HepG2 (cell line): Measurements from ENCODE around the gene PRDM7. TPM values are rescaled to one million over a fixed set of nuclear protein-coding genes. Genes with fewer than 3 reads are reported as not detected.

Experiments
- ATAC-seq: fragments of 200-7000 bp; cut with Tn5 transposase; 3 replicates; pipeline ENCODE4 v1.9.1; 2020; ENCODE audit warnings: mild to moderate bottlenecking, moderate library complexity
- BruUV-seq: library from RNA; stranded (reverse); fragments of 400-500 nt; replicated peaks from 2 replicates; lab custom pipeline; 2021; lab: Mats Ljungman, UMichigan
- CTCF ChIA-PET: fragments of 300-600 bp; formaldehyde crosslinking; extraction: SDS; loops from one replicate; lab custom pipeline; 2021; ENCODE audit warnings: low total read pairs, inconsistent platforms, low intra/inter-chr PET ratio; lab: Yijun Ruan, JAX
- POLR2A ChIA-PET: fragments of 350-600 bp; sonication (Branson Sonifier 250); formaldehyde crosslinking; loops from one replicate; lab custom pipeline; 2020; ENCODE audit warnings: antibody characterized with exemption, inconsistent platforms; lab: Yijun Ruan, JAX
- DNase-seq: peaks from one replicate; pipeline ENCODE4 v3.0.0-alpha.2; 2015; ENCODE audit warnings: low spot score
- FAIRE-seq: peaks from 3 replicates; lab custom pipeline; 2011; peaks lifted over from hg19 to GRCh38; lab: Jason Lieb, UNC
- H2AFZ ChIP-seq: one replicate; pipeline ENCODE4 v1.6.1; 2011; ENCODE audit warnings: low read length, inconsistent platforms
- H3K27ac ChIP-seq: fragments of 300-600 bp; 3 replicates; pipeline ENCODE4 v1.8.0; 2011; ENCODE audit warnings: mixed run types, mild to moderate bottlenecking, mixed read lengths, low read length, inconsistent platforms; ENCODE audit not compliant: insufficient read depth; ENCODE audit errors: extremely low read length
- H3K27me3 ChIP-seq, 2 experiments: fragments of 200-600 bp in 1 of 2; 2 replicates in 1 of 2; 3 replicates in 1 of 2; pipeline versions ENCODE4 v1.6.0 to v1.8.0; 2011; ENCODE audit warnings: low read length in 2 of 2, mild to moderate bottlenecking in 2 of 2, moderate library complexity in 2 of 2, inconsistent platforms in 1 of 2; ENCODE audit not compliant: insufficient read depth in 2 of 2, control insufficient read depth in 1 of 2
- H3K36me3 ChIP-seq, 2 experiments: fragments of 200-600 bp in 1 of 2; replicated peaks in 1 of 2; 2 replicates in 1 of 2; 3 replicates in 1 of 2; pipeline versions ENCODE4 v1.5.1 to v1.8.0; 2011; ENCODE audit warnings: low read length in 2 of 2, inconsistent platforms in 1 of 2; ENCODE audit not compliant: insufficient read depth in 2 of 2, control insufficient read depth in 1 of 2
- H3K4me1 ChIP-seq: 2 replicates; pipeline ENCODE4 v1.5.1; 2012; ENCODE audit warnings: low read length, inconsistent platforms; ENCODE audit not compliant: insufficient read depth
- H3K4me2 ChIP-seq: 2 replicates; pipeline ENCODE4 v1.6.0; 2011; ENCODE audit warnings: low read depth, low read length, inconsistent platforms
- H3K4me3 ChIP-seq, 3 experiments: fragments of 200-600 bp in 1 of 3; sonication (generic), shearing (Covaris generic) in 1 of 3; replicated peaks in 1 of 3; 2 replicates each; pipeline ENCODE4 v1.5.1; 2011 to 2016; ENCODE audit warnings: low read length in 3 of 3, inconsistent platforms in 2 of 3, low read depth in 2 of 3, mild to moderate bottlenecking in 2 of 3, control low read depth in 1 of 3, mixed read lengths in 1 of 3; ENCODE audit not compliant: insufficient read depth in 1 of 3
- H3K79me2 ChIP-seq: one replicate; pipeline ENCODE4 v1.6.1; 2011; ENCODE audit warnings: low read length, inconsistent platforms; ENCODE audit not compliant: insufficient read depth
- H3K9ac ChIP-seq: 2 replicates; pipeline ENCODE4 v1.6.0; 2011; ENCODE audit warnings: mild to moderate bottlenecking, low read depth, low read length, inconsistent platforms; ENCODE audit not compliant: insufficient read depth
- H3K9me3 ChIP-seq: 2 replicates; pipeline ENCODE4 v1.5.1; 2012; ENCODE audit warnings: mild to moderate bottlenecking, low read length
- H4K20me1 ChIP-seq: 2 replicates; pipeline ENCODE4 v1.6.0; 2011; ENCODE audit warnings: inconsistent platforms, mild to moderate bottlenecking, low read length, moderate library complexity; ENCODE audit not compliant: insufficient read depth
- CBFB ChIP-seq: sonication (generic); formaldehyde crosslinking; IDR thresholded peaks from 2 replicates; pipeline ENCODE4 v1.4.0; 2020; ENCODE audit warnings: missing genetic modification reagents
- CREB1 ChIP-seq, 2 experiments: fragments of 450-650 bp in 1 of 2; IDR thresholded peaks; 2 replicates each; pipeline ENCODE4 v1.6.1; 2016 to 2017; ENCODE audit warnings: control low read depth in 1 of 2, mild to moderate bottlenecking in 1 of 2, missing compliant biosample characterization in 1 of 2, missing genetic modification characterization in 1 of 2
- ZNF512 ChIP-seq: sonication (generic); formaldehyde crosslinking; IDR thresholded peaks from 2 replicates; pipeline ENCODE4 v1.4.0; 2020; ENCODE audit warnings: mild to moderate bottlenecking, missing genetic modification reagents
- WGBS: methylation state at CpG from one replicate; pipeline ENCODE4 v1.1.6; 2017; ENCODE audit warnings: low lambda C conversion rate; 5-methylcytosine and 5-hydroxymethylcytosine counted together
- in situ Hi-C: cut with HindIII; loops from 2 replicates; pipeline ENCODE4 v1.10.0; 2017; ENCODE audit warnings: low pct_unique_long_range_greater_than_20kb; ENCODE audit not compliant: extremely low pct_ligation_motif_present
- intact Hi-C: fragments of 100-400 bp; cut with micrococcal nuclease; formaldehyde crosslinking; loops from one replicate; pipeline ENCODE4 v1.10.0; 2022; ENCODE audit not compliant: unreplicated experiment
- polyA plus RNA-seq, 8 experiments: library from polyadenylated mRNA; depleted of rRNA in 3 of 8; stranded (reverse) in 7 of 8; unstranded in 1 of 8; fragments of >200 nt; fragmentation: Illumina TruSeq in 4 of 8; extraction: Trizol in 4 of 8; gene quantifications; 2 replicates each; pipeline versions ENCODE4 v1.2.1 to v1.2.3, GENCODE V29; 2011 to 2016; ENCODE audit warnings: low read depth in 4 of 8, missing spikeins in 1 of 8, mixed read lengths in 1 of 8; ENCODE audit not compliant: insufficient read depth in 1 of 8
- total RNA-seq, 5 experiments: library from RNA; depleted of rRNA; stranded (reverse); fragments of >200 nt; fragmentation: Illumina TruSeq; extraction: Trizol; gene quantifications; 2 replicates each; pipeline ENCODE4 v1.2.3, GENCODE V29; 2016; ENCODE audit warnings: low read depth in 1 of 5

PRDM7 gene
- total and polyA plus RNA-seq, 2 of the 13 experiments (the other 11 are each of a cell fraction or from before 2014, with no cell fraction given), result not detected

GRCh38 chr16:90084215-90084950 is 7.3 kb upstream of the PRDM7 start:
- Histone ChIP-seq H2AFZ (no peak overlapping the region), H3K4me1 (no peaks in the 10 kb centered on the region), H3K4me2 (no peak overlapping the region), H3K36me3 (no peaks in the 10 kb centered on the region), H3K4me3 (no peak overlapping the region), H3K27ac (no peak overlapping the region), H4K20me1 (no peaks in the 10 kb centered on the region), H3K9ac (no peak overlapping the region)
- no peak for ATAC-seq
- no TSS peak for BruUV-seq
- WGBS, result 54% methylated on average over 4 of the region's 4 CpGs
- in situ Hi-C loops, result no loop called here
- TF ChIP-seq ZNF512 (CRISPR knock-in tag), result no peak
- TF ChIP-seq, all 625 proteins: peak for 0
- no peaks in the 10 kb centered on the region for H3K79me2 ChIP-seq
- DNase-seq, result no peak
- no peak for FAIRE-seq
- intact Hi-C loops, result no loop called here
- ChIA-PET CTCF (interaction anchor here (3.3 kb wide), 1 partner anchor 12 kb away, joined by 9 read pairs; no protein-coding TSS in a partner anchor), POLR2A (no interaction called here)
- peaks cover 3 to 4% of the 10 kb centered on the region in 2 experiments; a peak in 1 of 5 replicates for H3K27me3 ChIP-seq
- no peaks in the 10 kb centered on the region; the same call in 1 of the 2 replicates for H3K9me3 ChIP-seq

GRCh38 chr16:90083139-90083538 is 6.0 kb upstream of the PRDM7 start:
- no TSS peak for BruUV-seq
- Histone ChIP-seq H3K36me3 (no peaks in the 10 kb centered on the region), H3K27ac (no peak overlapping the region), H4K20me1 (no peaks in the 10 kb centered on the region), H3K27me3 (peaks cover 4 to 10% of the 10 kb centered on the region in 2 experiments; a peak in 2 of 5 replicates), H3K9me3 (no peaks in the 10 kb centered on the region; the same call in 1 of the 2 replicates), H3K4me3 (no peak overlapping the region), H3K9ac (no peak overlapping the region), H2AFZ (no peak overlapping the region), H3K4me2 (no peak overlapping the region), H3K4me1 (peaks cover 4% of the 10 kb centered on the region), H3K79me2 (no peaks in the 10 kb centered on the region)
- ATAC-seq, result no peak
- ChIA-PET POLR2A (no interaction called here), CTCF (interaction anchor here (3.3 kb wide), 1 partner anchor 14 kb away, joined by 9 read pairs; no protein-coding TSS in a partner anchor)
- FAIRE-seq, result no peak
- 78% methylated on average over 8 of the region's 8 CpGs for WGBS
- intact Hi-C loops (no loop called here), in situ Hi-C loops (no loop called here)
- no peak for DNase-seq
- TF ChIP-seq CREB1 (IDR thresholded peaks at IDR 0.05) (peak; percentile 72), CREB1 (CRISPR knock-in tag; IDR thresholded peaks at IDR 0.05) (no peak), CBFB (CRISPR knock-in tag) (no peak)
